Ovary (tissue), 3 donors: Measurements from ENCODE around the gene KISS1.

Experiments
- EP300 ChIP-seq: sonication (generic); formaldehyde crosslinking; IDR thresholded peaks from one replicate; pipeline ENCODE4 v1.6.1; 2017; ENCODE audit warnings: antibody characterized with exemption
- POLR2A ChIP-seq: fragments of 450-650 bp; IDR thresholded peaks from one replicate; pipeline ENCODE4 v1.6.1; 2017; ENCODE audit warnings: antibody characterized with exemption, mild to moderate bottlenecking, moderate library complexity
- TF ChIP-seq, protein P1 (sequence below), 3 donors: fragments of 450-650 bp in 2 of 3; fragments of 200-600 bp in 1 of 3; IDR thresholded peaks; one replicate each; pipeline versions ENCODE4 v1.5.1 to v1.8.0; 2016 to 2022; ENCODE audit warnings: antibody characterized with exemption in 3 of 3, mild to moderate bottlenecking in 1 of 3
- donor health status: DM: no; HTN: no; CAD: no.

GRCh38 chr1:204242920-204243319, 46.6 kb upstream of the KISS1 start:
- TF ChIP-seq POLR2A (no peak), EP300 (no peak)
- TF ChIP-seq, protein P1, sequence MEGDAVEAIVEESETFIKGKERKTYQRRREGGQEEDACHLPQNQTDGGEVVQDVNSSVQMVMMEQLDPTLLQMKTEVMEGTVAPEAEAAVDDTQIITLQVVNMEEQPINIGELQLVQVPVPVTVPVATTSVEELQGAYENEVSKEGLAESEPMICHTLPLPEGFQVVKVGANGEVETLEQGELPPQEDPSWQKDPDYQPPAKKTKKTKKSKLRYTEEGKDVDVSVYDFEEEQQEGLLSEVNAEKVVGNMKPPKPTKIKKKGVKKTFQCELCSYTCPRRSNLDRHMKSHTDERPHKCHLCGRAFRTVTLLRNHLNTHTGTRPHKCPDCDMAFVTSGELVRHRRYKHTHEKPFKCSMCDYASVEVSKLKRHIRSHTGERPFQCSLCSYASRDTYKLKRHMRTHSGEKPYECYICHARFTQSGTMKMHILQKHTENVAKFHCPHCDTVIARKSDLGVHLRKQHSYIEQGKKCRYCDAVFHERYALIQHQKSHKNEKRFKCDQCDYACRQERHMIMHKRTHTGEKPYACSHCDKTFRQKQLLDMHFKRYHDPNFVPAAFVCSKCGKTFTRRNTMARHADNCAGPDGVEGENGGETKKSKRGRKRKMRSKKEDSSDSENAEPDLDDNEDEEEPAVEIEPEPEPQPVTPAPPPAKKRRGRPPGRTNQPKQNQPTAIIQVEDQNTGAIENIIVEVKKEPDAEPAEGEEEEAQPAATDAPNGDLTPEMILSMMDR (IDR thresholded peaks at IDR 0.05): no peak
